Measurements from ENCODE around the gene RMI1. TPM values are rescaled to one million over a fixed set of nuclear protein-coding genes. Genes with fewer than 3 reads are reported as not detected.

RMI1 gene
- total and polyA plus RNA-seq, 2 donors from 2014 or later = 2.9 to 6.2 TPM

- no peak for DNase-seq
- no peak for FAIRE-seq
- Histone ChIP-seq H3K4me1 (ENCODE audit: control insufficient read depth in 2 of 3, insufficient read depth in 2 of 3, low read depth in 1 of 3, low read length in 3 of 3) (peaks cover 0 to 1% (median 0%) of the 10 kb centered on the region in 3 donors), H3K9ac (ENCODE audit: low read length in 3 of 3) (no peak overlapping the region), H3K4me3 (ENCODE audit: low read length in 3 of 3) (no peak overlapping the region), H3K36me3 (ENCODE audit: control insufficient read depth in 2 of 3, insufficient read depth in 3 of 3, low read length in 3 of 3) (peaks cover 8 to 42% (median 29%) of the 10 kb centered on the region in 3 donors), H3K27me3 (ENCODE audit: control insufficient read depth, insufficient read depth, low read length) (no peaks in the 10 kb centered on the region), H3K9me3 (ENCODE audit: control insufficient read depth in 2 of 3, insufficient read depth in 1 of 3, low read length in 3 of 3) (no peaks in the 10 kb centered on the region), H3K27ac (ENCODE audit: low read depth in 2 of 2, low read length in 2 of 2) (no peak overlapping the region)
- intact Hi-C loops (cut with DNase I) = no loop called here
- TF ChIP-seq CTCF (IDR thresholded peaks at IDR 0.05; ENCODE audit: borderline replicate concordance, extremely low read depth, insufficient read depth) = no peak
Observed at GRCh38 chr9:83967073-83967472, 13.5 kb upstream of the RMI1 start.

DNA sequence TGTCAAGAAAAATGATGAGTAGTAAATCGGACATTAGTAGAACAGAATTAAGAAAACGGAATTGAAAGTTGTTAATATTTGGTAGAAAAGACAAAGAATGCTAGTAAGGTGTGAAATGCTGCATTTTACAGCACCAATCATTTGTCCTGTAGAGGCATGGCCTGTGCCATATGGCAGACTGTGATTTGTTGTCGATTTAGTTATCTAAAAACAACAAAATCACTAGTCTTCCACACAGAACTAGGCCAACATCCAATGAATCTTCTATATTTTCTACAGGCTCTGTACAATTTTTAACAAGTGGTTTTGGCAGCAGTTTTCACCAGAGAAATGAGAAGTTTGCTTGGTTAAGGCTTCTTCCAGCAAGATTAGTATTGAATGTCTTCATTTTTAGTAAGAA is 11.0 kb upstream of the RMI1 start:
- Histone ChIP-seq H3K9me3 (ENCODE audit: control insufficient read depth in 2 of 3, insufficient read depth in 1 of 3, low read length in 3 of 3) (no peaks in the 10 kb centered on the region), H3K36me3 (ENCODE audit: control insufficient read depth in 2 of 3, insufficient read depth in 3 of 3, low read length in 3 of 3) (peaks cover 29 to 64% (median 50%) of the 10 kb centered on the region in 3 donors), H3K4me1 (ENCODE audit: control insufficient read depth in 2 of 3, insufficient read depth in 2 of 3, low read depth in 1 of 3, low read length in 3 of 3) (peaks cover 0 to 6% (median 3%) of the 10 kb centered on the region in 3 donors), H3K9ac (ENCODE audit: low read length in 3 of 3) (no peak overlapping the region), H3K27me3 (ENCODE audit: control insufficient read depth, insufficient read depth, low read length) (no peaks in the 10 kb centered on the region), H3K4me3 (ENCODE audit: low read length in 3 of 3) (no peak overlapping the region), H3K27ac (ENCODE audit: low read depth in 2 of 2, low read length in 2 of 2) (no peak overlapping the region)
- no peak for TF ChIP-seq CTCF (IDR thresholded peaks at IDR 0.05; ENCODE audit: borderline replicate concordance, extremely low read depth, insufficient read depth)
- intact Hi-C loops (cut with DNase I) = no loop called here
- DNase-seq (no peak), FAIRE-seq (no peak)

- no peak overlapping the region for H3K4me3 ChIP-seq (ENCODE audit: low read length in 3 of 3)
- no peak overlapping the region for H3K27ac ChIP-seq (ENCODE audit: low read depth in 2 of 2, low read length in 2 of 2)
- no peaks in the 10 kb centered on the region for H3K9me3 ChIP-seq (ENCODE audit: control insufficient read depth in 2 of 3, insufficient read depth in 1 of 3, low read length in 3 of 3)
- H3K27me3 ChIP-seq (ENCODE audit: control insufficient read depth, insufficient read depth, low read length) = no peaks in the 10 kb centered on the region
- FAIRE-seq (no peak), DNase-seq (no peak)
- H3K9ac ChIP-seq (ENCODE audit: low read length in 3 of 3) = no peak overlapping the region
- intact Hi-C loops (cut with DNase I) = no loop called here
- peaks cover 39 to 82% (median 64%) of the 10 kb centered on the region in 3 donors for H3K36me3 ChIP-seq (ENCODE audit: control insufficient read depth in 2 of 3, insufficient read depth in 3 of 3, low read length in 3 of 3)
- no peak for TF ChIP-seq CTCF (IDR thresholded peaks at IDR 0.05; ENCODE audit: borderline replicate concordance, extremely low read depth, insufficient read depth)
- peaks cover 0 to 8% (median 7%) of the 10 kb centered on the region in 3 donors for H3K4me1 ChIP-seq (ENCODE audit: control insufficient read depth in 2 of 3, insufficient read depth in 2 of 3, low read depth in 1 of 3, low read length in 3 of 3)
Observed at GRCh38 chr9:83971485-83971884, 9.1 kb upstream of the RMI1 start.

GRCh38 chr9:83972286-83972685 is 8.3 kb upstream of the RMI1 start:
- H3K9ac ChIP-seq (ENCODE audit: low read length in 3 of 3) = no peak overlapping the region
- no peak overlapping the region for H3K27ac ChIP-seq (ENCODE audit: low read depth in 2 of 2, low read length in 2 of 2)
- H3K36me3 ChIP-seq (ENCODE audit: control insufficient read depth in 2 of 3, insufficient read depth in 3 of 3, low read length in 3 of 3) = peaks cover 43 to 86% (median 64%) of the 10 kb centered on the region in 3 donors
- no peaks in the 10 kb centered on the region for H3K27me3 ChIP-seq (ENCODE audit: control insufficient read depth, insufficient read depth, low read length)
- TF ChIP-seq CTCF (IDR thresholded peaks at IDR 0.05; ENCODE audit: borderline replicate concordance, extremely low read depth, insufficient read depth) = no peak
- peaks cover 2 to 8% (median 7%) of the 10 kb centered on the region in 3 donors for H3K4me1 ChIP-seq (ENCODE audit: control insufficient read depth in 2 of 3, insufficient read depth in 2 of 3, low read depth in 1 of 3, low read length in 3 of 3)
- H3K4me3 ChIP-seq (ENCODE audit: low read length in 3 of 3) = no peak overlapping the region
- no peaks in the 10 kb centered on the region for H3K9me3 ChIP-seq (ENCODE audit: control insufficient read depth in 2 of 3, insufficient read depth in 1 of 3, low read length in 3 of 3)
- DNase-seq (no peak), FAIRE-seq (no peak)
- intact Hi-C loops (cut with DNase I) = no loop called here

Measured in kidney (tissue), 14 donors.